ENCODE data around the gene PRMT2.

The PRMT2 gene

DNA sequence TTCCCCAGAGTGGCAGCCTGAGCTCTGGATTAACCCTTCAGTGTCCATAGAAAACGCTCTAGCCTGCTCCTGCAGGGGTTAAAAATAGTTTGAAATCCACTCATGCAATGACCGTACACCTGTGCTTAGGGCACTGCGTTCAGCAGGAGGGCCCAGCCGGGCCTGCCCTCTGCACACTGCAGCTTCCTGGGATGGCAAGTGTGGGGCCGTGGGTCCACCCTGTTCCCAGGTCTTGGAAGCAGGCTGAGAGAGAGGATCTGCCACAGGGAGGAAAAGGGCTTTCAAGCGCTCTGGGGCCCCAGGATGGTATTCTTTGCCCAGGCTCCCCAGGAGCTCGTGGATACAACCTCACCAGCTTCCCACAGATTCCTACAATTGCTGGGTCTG lies 29.1 kb upstream of the PRMT2 start:
- Histone ChIP-seq H3K4me3 (ENCODE audit: insufficient read depth in 1 of 2, low read depth in 1 of 2, low read length in 2 of 2) (no peak overlapping the region), H3K27me3 (ENCODE audit: control insufficient read depth in 1 of 2, insufficient read depth in 1 of 2, low read length in 2 of 2) (peaks cover 8 to 42% of the 10 kb centered on the region in 2 experiments), H2BK12ac (ENCODE audit: low read length in 2 of 2) (no peak overlapping the region), H2BK120ac (ENCODE audit: low read depth, low read length) (no peak overlapping the region), H3K79me1 (replicated peaks; ENCODE audit: low read length, poor library complexity, severe bottlenecking) (no peaks in the 10 kb centered on the region), H3K4me1 (ENCODE audit: control insufficient read depth, insufficient read depth, low read depth, low read length) (no peaks in the 10 kb centered on the region), H3K18ac (ENCODE audit: low read depth in 1 of 2, low read length in 2 of 2) (no peak overlapping the region), H3K36me3 (ENCODE audit: control insufficient read depth in 1 of 2, insufficient read depth in 2 of 2, low read depth in 1 of 2, low read length in 2 of 2) (no peaks in the 10 kb centered on the region), H4K8ac (ENCODE audit: low read length) (no peak overlapping the region), H3K27ac (ENCODE audit: low read length, poor library complexity, severe bottlenecking) (no peak overlapping the region), H3K23ac (ENCODE audit: low read length in 2 of 2) (no peak overlapping the region), H2BK15ac (ENCODE audit: low read depth, poor library complexity, severe bottlenecking) (no peak overlapping the region), H2BK5ac (ENCODE audit: low read depth, low read length, poor library complexity, severe bottlenecking) (no peak overlapping the region), H4K91ac (ENCODE audit: low read length) (no peak overlapping the region), H3K9ac (ENCODE audit: low read length) (no peak overlapping the region), H2AK5ac (ENCODE audit: low read length, severe bottlenecking) (no peak overlapping the region), H3K9me3 (ENCODE audit: control insufficient read depth, low read length) (peaks cover 12% of the 10 kb centered on the region), H3K14ac (ENCODE audit: low read length in 2 of 2) (no peak overlapping the region), H3K4ac (ENCODE audit: low read depth in 1 of 2, low read length in 2 of 2) (no peak overlapping the region), H2AFZ (ENCODE audit: low read depth, low read length) (no peak overlapping the region), H3K4me2 (ENCODE audit: low read length, poor library complexity, severe bottlenecking) (no peak overlapping the region)
- 78% methylated on average over 6 of the region's 7 CpGs for WGBS
- no peak for DNase-seq

DNA sequence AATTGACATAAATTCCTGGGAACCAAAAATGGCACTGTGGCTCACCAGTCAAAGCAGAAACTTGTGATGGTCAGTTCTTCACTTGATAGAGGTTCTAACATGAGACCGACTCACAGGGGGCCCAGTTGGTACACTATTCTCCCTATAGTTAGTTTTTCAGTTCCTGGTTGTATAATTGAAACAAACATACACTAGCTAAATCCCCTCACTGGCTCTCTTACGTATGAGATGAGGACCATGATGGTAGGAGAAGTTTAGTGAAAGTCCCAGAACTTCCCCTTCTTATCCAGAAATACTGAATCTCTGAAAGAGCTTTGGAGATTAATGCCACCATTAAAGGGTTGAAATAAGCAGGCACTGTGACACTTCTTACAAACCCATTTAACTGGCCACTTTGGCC lies 27.8 kb upstream of the PRMT2 start:
- peaks cover 12% of the 10 kb centered on the region for H3K9me3 ChIP-seq (ENCODE audit: control insufficient read depth, low read length)
- H2BK120ac ChIP-seq (ENCODE audit: low read depth, low read length) = no peak overlapping the region
- H3K4me3 ChIP-seq (ENCODE audit: insufficient read depth in 1 of 2, low read depth in 1 of 2, low read length in 2 of 2) = no peak overlapping the region
- no CpG with 5 or more reads among the region's 2 CpGs for WGBS
- H2AK5ac ChIP-seq (ENCODE audit: low read length, severe bottlenecking) = no peak overlapping the region
- no peak overlapping the region for H4K8ac ChIP-seq (ENCODE audit: low read length)
- H3K79me1 ChIP-seq (replicated peaks; ENCODE audit: low read length, poor library complexity, severe bottlenecking) = no peaks in the 10 kb centered on the region
- H3K18ac ChIP-seq (ENCODE audit: low read depth in 1 of 2, low read length in 2 of 2) = no peak overlapping the region
- H3K4me1 ChIP-seq (ENCODE audit: control insufficient read depth, insufficient read depth, low read depth, low read length) = no peaks in the 10 kb centered on the region
- H3K14ac ChIP-seq (ENCODE audit: low read length in 2 of 2) = no peak overlapping the region
- no peak overlapping the region for H3K9ac ChIP-seq (ENCODE audit: low read length)
- no peak overlapping the region for H2AFZ ChIP-seq (ENCODE audit: low read depth, low read length)
- H3K36me3 ChIP-seq (ENCODE audit: control insufficient read depth in 1 of 2, insufficient read depth in 2 of 2, low read depth in 1 of 2, low read length in 2 of 2) = no peaks in the 10 kb centered on the region
- no peak overlapping the region for H2BK12ac ChIP-seq (ENCODE audit: low read length in 2 of 2)
- peaks cover 8 to 42% of the 10 kb centered on the region in 2 experiments for H3K27me3 ChIP-seq (ENCODE audit: control insufficient read depth in 1 of 2, insufficient read depth in 1 of 2, low read length in 2 of 2)
- DNase-seq = no peak
- no peak overlapping the region for H3K4me2 ChIP-seq (ENCODE audit: low read length, poor library complexity, severe bottlenecking)
- no peak overlapping the region for H2BK15ac ChIP-seq (ENCODE audit: low read depth, poor library complexity, severe bottlenecking)
- no peak overlapping the region for H3K23ac ChIP-seq (ENCODE audit: low read length in 2 of 2)
- no peak overlapping the region for H3K27ac ChIP-seq (ENCODE audit: low read length, poor library complexity, severe bottlenecking)
- no peak overlapping the region for H4K91ac ChIP-seq (ENCODE audit: low read length)
- no peak overlapping the region for H3K4ac ChIP-seq (ENCODE audit: low read depth in 1 of 2, low read length in 2 of 2)
- H2BK5ac ChIP-seq (ENCODE audit: low read depth, low read length, poor library complexity, severe bottlenecking) = no peak overlapping the region

DNA sequence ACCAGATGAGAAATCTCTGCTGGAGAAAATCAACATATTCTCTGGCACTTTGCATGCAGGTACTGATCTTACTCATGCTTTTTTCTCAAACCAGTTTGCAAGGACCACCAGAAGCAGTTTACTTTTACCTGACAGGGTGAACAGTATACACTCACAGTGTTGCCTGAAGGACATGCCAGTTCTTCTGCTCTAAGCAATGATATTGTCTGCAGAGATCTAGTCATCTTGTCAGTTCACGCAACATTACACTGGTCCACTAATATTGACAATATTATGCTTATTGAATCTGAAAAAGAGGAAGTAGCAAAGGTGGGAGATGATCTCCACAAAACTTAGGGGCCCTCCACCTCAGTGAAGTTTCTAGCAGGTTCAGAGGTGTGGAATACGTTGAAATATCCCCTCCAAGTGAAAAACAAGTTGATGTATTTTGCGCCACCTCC lies 26.8 kb upstream of the PRMT2 start:
- Histone ChIP-seq H3K9me3 (ENCODE audit: control insufficient read depth, low read length) (peaks cover 12% of the 10 kb centered on the region), H3K14ac (ENCODE audit: low read length in 2 of 2) (no peak overlapping the region), H2AFZ (ENCODE audit: low read depth, low read length) (no peak overlapping the region), H3K4me2 (ENCODE audit: low read length, poor library complexity, severe bottlenecking) (no peak overlapping the region), H3K27me3 (ENCODE audit: control insufficient read depth in 1 of 2, insufficient read depth in 1 of 2, low read length in 2 of 2) (peaks cover 8 to 42% of the 10 kb centered on the region in 2 experiments), H3K4me1 (ENCODE audit: control insufficient read depth, insufficient read depth, low read depth, low read length) (no peaks in the 10 kb centered on the region), H2BK12ac (ENCODE audit: low read length in 2 of 2) (no peak overlapping the region), H4K91ac (ENCODE audit: low read length) (no peak overlapping the region), H3K23ac (ENCODE audit: low read length in 2 of 2) (no peak overlapping the region), H2AK5ac (ENCODE audit: low read length, severe bottlenecking) (no peak overlapping the region), H4K8ac (ENCODE audit: low read length) (no peak overlapping the region), H3K79me1 (replicated peaks; ENCODE audit: low read length, poor library complexity, severe bottlenecking) (no peaks in the 10 kb centered on the region), H2BK5ac (ENCODE audit: low read depth, low read length, poor library complexity, severe bottlenecking) (no peak overlapping the region), H3K27ac (ENCODE audit: low read length, poor library complexity, severe bottlenecking) (no peak overlapping the region), H2BK120ac (ENCODE audit: low read depth, low read length) (no peak overlapping the region), H3K18ac (ENCODE audit: low read depth in 1 of 2, low read length in 2 of 2) (no peak overlapping the region), H3K9ac (ENCODE audit: low read length) (no peak overlapping the region), H3K4ac (ENCODE audit: low read depth in 1 of 2, low read length in 2 of 2) (no peak overlapping the region), H3K36me3 (ENCODE audit: control insufficient read depth in 1 of 2, insufficient read depth in 2 of 2, low read depth in 1 of 2, low read length in 2 of 2) (no peaks in the 10 kb centered on the region), H2BK15ac (ENCODE audit: low read depth, poor library complexity, severe bottlenecking) (no peak overlapping the region), H3K4me3 (ENCODE audit: insufficient read depth in 1 of 2, low read depth in 1 of 2, low read length in 2 of 2) (no peak overlapping the region)
- 72% methylated on average over 2 of the region's 3 CpGs for WGBS
- DNase-seq = no peak

DNA sequence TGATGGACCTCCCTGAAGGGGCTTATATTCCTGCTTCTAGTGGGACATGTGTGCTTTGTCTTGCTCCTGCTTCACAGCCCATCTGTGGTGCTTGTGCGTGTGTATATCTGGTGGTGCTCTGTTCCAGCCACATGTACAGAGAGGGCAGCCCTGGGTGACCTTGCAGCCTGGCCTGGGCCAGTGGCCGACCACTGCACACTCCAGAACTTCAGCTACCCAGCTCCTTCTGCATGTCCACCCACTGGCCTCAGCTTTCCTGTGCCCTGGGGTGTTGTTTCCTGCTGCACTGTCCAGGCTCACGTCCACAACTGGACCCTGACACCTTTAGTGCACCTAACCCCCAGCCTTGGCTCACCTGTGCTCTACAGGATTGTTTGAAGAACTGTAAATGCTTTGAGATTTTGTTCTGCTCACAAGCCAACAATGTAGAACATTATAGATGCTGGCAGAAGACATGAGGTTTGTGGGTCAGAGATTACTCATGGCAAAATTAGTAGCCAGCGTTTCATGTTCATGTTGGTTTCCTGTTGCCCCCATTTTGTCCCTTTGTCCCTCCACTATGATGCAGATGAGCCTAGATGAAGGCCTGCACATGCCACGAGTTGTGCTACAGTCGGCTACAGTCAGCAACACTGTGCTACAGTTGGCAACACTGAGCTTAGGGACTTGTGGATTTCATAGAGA lies 25.3 kb upstream of the PRMT2 start:
- Histone ChIP-seq H3K18ac (ENCODE audit: low read depth in 1 of 2, low read length in 2 of 2) (no peak overlapping the region), H4K91ac (ENCODE audit: low read length) (no peak overlapping the region), H3K9me3 (ENCODE audit: control insufficient read depth, low read length) (peaks cover 12% of the 10 kb centered on the region), H3K4me3 (ENCODE audit: insufficient read depth in 1 of 2, low read depth in 1 of 2, low read length in 2 of 2) (peak overlapping the region in 1 of 2 experiments; percentile 2), H3K14ac (ENCODE audit: low read length in 2 of 2) (peak overlapping the region in 1 of 2 experiments; percentile 31), H3K27me3 (ENCODE audit: control insufficient read depth in 1 of 2, insufficient read depth in 1 of 2, low read length in 2 of 2) (peaks cover 8 to 42% of the 10 kb centered on the region in 2 experiments), H2BK5ac (ENCODE audit: low read depth, low read length, poor library complexity, severe bottlenecking) (no peak overlapping the region), H3K4me1 (ENCODE audit: control insufficient read depth, insufficient read depth, low read depth, low read length) (no peaks in the 10 kb centered on the region), H2BK15ac (ENCODE audit: low read depth, poor library complexity, severe bottlenecking) (no peak overlapping the region), H3K4me2 (ENCODE audit: low read length, poor library complexity, severe bottlenecking) (no peak overlapping the region), H2BK12ac (ENCODE audit: low read length in 2 of 2) (no peak overlapping the region), H3K27ac (ENCODE audit: low read length, poor library complexity, severe bottlenecking) (no peak overlapping the region), H2BK120ac (ENCODE audit: low read depth, low read length) (no peak overlapping the region), H3K4ac (ENCODE audit: low read depth in 1 of 2, low read length in 2 of 2) (no peak overlapping the region), H4K8ac (ENCODE audit: low read length) (no peak overlapping the region), H2AFZ (ENCODE audit: low read depth, low read length) (no peak overlapping the region), H3K79me1 (replicated peaks; ENCODE audit: low read length, poor library complexity, severe bottlenecking) (no peaks in the 10 kb centered on the region), H3K36me3 (ENCODE audit: control insufficient read depth in 1 of 2, insufficient read depth in 2 of 2, low read depth in 1 of 2, low read length in 2 of 2) (no peaks in the 10 kb centered on the region), H3K9ac (ENCODE audit: low read length) (no peak overlapping the region), H3K23ac (ENCODE audit: low read length in 2 of 2) (no peak overlapping the region), H2AK5ac (ENCODE audit: low read length, severe bottlenecking) (no peak overlapping the region)
- 86% methylated on average over 5 of the region's 6 CpGs for WGBS
- DNase-seq = no peak
